ENCODE measurements around the gene LCMT2. TPM values are rescaled to one million over a fixed set of nuclear protein-coding genes. Genes with fewer than 3 reads are reported as not detected.

LCMT2 gene
- total and polyA plus RNA-seq, 2 of the 8 experiments (the other 6 are each of a cell fraction or from before 2014, with no cell fraction given): 11.2 to 11.9 TPM

DNA sequence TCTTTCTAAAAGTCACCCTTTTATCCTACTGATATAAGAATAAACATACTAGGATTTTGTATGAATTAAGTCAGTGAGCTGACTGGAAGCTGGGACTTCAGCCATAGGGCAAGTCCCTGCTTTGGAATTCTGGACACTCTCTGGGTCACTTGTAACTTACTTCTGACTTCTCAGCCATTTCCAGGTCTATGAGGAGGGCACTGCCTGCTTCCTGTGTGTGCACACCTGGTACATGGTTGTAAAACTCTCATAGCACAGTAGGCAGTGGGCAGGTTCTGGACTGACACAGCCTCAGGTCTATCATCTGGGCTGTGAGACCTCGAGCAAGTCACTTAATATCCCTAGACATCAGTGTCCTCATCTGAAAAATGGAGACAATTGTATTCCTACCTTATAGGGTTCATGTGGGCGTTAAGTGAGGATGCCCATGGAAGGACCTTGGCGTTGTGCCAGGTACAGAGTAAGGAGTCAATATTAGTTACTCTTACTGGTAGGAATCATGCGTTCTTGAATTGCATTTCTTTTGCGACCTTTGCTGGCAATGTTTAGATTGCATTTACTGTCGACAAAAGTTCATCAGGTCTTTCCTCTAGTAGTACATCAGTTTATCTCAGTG lies 36.2 kb downstream of the LCMT2 start (continued):
- no peak for TF ChIP-seq RAD21 (IDR thresholded peaks at IDR 0.05 in 1 of 2, conservative IDR thresholded peaks at IDR 0.05 in 1 of 2; ENCODE audit: low read depth in 2 of 2, low read length in 2 of 2)
- no peak for TF ChIP-seq YY1 (IDR thresholded peaks at IDR 0.05; ENCODE audit: low read depth, low read length)
- TF ChIP-seq, protein P1, sequence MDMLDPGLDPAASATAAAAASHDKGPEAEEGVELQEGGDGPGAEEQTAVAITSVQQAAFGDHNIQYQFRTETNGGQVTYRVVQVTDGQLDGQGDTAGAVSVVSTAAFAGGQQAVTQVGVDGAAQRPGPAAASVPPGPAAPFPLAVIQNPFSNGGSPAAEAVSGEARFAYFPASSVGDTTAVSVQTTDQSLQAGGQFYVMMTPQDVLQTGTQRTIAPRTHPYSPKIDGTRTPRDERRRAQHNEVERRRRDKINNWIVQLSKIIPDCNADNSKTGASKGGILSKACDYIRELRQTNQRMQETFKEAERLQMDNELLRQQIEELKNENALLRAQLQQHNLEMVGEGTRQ (IDR thresholded peaks at IDR 0.05; ENCODE audit: low read length): no peak
- no peak for TF ChIP-seq NRF1 (IDR thresholded peaks at IDR 0.05; ENCODE audit: low read depth, low read length)
- no peak for TF ChIP-seq SRF (IDR thresholded peaks at IDR 0.05; ENCODE audit: low read depth, low read length)
- no peak for TF ChIP-seq RXRA (IDR thresholded peaks at IDR 0.05; ENCODE audit: insufficient read depth, low read depth, low read length)
- no peak for TF ChIP-seq BRCA1 (IDR thresholded peaks at IDR 0.05; ENCODE audit: low read depth, low read length)

All from H1 (cell line).